Activated naive CD8-positive, alpha-beta T cell treated with anti-CD3 and anti-CD28 coated beads, Interleukin-2, amount 10 ng/mL, durations not matched to agents 7 days and 5 days (primary cell): ENCODE data around the gene IDUA. TPM values are rescaled to one million over a fixed set of nuclear protein-coding genes. Genes with fewer than 3 reads are reported as not detected.

Source experiments
- ATAC-seq: fragments of 150-1000 bp; cut with Tn5 transposase; one replicate; pipeline ENCODE4 v1.10.0; 2021; ENCODE audit warnings: low read depth, moderate library complexity
- POLR2A ChIA-PET: fragments of 350-600 bp; sonication (Branson Sonifier 250); formaldehyde crosslinking; loops from one replicate; lab custom pipeline; 2021; ENCODE audit warnings: antibody characterized with exemption; lab: Charles Lee
- DNase-seq: peaks from one replicate; pipeline ENCODE4 v3.0.0; 2021
- H3K27ac Mint-ChIP-seq: one replicate; pipeline ENCODE4 v1.8.0; 2022; ENCODE audit warnings: mild to moderate bottlenecking, mixed read lengths
- H3K27me3 Mint-ChIP-seq: one replicate; pipeline ENCODE4 v1.8.0; 2022; ENCODE audit warnings: mild to moderate bottlenecking, moderate library complexity, mixed read lengths
- H3K36me3 Mint-ChIP-seq: one replicate; pipeline ENCODE4 v1.8.0; 2021; ENCODE audit warnings: mild to moderate bottlenecking, mixed read lengths
- H3K4me1 Mint-ChIP-seq: one replicate; pipeline ENCODE4 v1.8.0; 2021; ENCODE audit warnings: mixed read lengths
- H3K4me3 Mint-ChIP-seq: one replicate; pipeline ENCODE4 v1.8.0; 2022; ENCODE audit warnings: mild to moderate bottlenecking, moderate library complexity, mixed read lengths
- H3K9me3 Mint-ChIP-seq: one replicate; pipeline ENCODE4 v1.8.0; 2021; ENCODE audit warnings: mixed read lengths
- total RNA-seq, 2 experiments: library from RNA; stranded (reverse); gene quantifications; one replicate each; pipeline ENCODE4 v1.2.3, GENCODE V29; 2021

The IDUA gene
- total RNA-seq, 2 experiments from 2014 or later = 37.5 to 38.7 TPM

DNA sequence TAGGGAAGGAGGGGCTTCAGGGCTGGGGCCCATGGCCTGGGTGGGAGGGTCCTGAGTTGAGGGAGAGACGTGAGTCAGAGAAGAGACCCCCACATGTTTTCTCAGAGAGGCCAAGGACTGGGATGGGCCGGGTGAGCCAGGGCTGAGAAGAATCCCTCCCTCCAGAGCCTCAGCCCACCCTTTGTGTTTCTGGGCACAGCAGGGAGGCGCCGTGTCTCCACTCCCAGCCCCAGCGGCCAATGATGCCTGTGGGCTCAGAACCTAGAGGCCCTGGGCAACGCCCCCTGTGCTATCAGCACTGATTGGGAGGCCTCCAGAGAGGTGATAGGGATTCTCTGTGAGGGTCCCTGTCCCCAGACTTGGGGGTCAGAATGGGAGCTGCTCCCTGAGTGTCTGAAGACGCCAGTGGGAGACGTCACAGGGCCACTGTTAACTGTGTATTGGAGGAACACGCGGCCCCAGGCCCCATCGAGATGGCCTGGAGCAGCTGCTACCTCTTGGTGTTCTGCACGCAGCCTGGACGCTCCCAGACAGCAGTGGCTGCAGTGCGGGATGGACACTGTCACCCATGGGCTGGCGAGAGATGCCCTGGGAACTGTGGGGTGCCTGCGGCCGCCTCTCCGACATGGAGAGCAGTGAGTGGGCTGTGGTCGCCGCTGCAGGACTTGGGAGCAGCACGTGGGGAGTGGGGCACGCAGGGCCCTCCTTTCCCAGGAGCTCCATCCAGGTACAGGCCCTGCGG lies 33.1 kb downstream of the IDUA start:
- H3K27ac Mint-ChIP-seq = no peak overlapping the region
- POLR2A ChIA-PET = no interaction called here
- no peak overlapping the region for H3K4me3 Mint-ChIP-seq

DNA sequence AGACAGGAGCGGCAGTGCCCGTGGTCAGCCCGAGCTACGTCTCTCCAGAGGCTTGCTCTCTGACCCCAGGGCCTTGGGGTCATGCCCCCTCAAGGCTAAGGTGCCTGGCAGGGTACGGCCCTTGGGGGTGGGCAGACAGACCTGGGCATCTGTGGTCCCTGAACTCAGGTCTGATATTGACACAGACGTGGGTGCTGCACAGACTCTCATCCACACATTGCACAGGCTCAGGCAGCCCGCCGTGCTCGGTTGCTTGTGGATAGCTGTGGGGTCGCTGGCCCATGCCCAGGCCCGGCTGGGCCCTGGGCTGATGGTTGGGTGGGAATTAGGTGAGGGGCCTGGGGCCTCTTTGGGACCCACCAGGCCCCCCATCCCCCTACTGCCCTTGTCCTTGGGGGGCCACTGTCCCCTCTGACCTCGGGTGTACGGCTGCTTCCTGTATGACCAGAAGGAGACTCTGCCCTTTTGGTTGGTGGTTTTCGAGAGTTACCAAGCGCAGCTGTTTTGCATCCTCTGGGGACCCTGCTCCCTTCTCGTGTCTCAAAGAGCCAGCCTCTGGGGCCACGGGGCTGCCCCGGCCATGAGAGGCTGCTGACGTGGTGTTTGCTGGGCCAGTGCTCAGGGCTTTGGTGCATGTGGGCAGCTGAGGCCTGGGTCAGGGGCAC lies 34.7 kb downstream of the IDUA start:
- no peak overlapping the region for H3K4me3 Mint-ChIP-seq
- peaks cover 2% of the 10 kb centered on the region for H3K4me1 Mint-ChIP-seq
- H3K27me3 Mint-ChIP-seq = no peaks in the 10 kb centered on the region
- no peaks in the 10 kb centered on the region for H3K9me3 Mint-ChIP-seq
- no peak for ATAC-seq
- peaks cover 4% of the 10 kb centered on the region for H3K36me3 Mint-ChIP-seq
- DNase-seq = no peak
- H3K27ac Mint-ChIP-seq = no peak overlapping the region
- POLR2A ChIA-PET = interaction anchor here (0.6 kb wide), 1 partner anchor 646 kb away, joined by 5 read pairs; no protein-coding TSS in a partner anchor

More for the DNA sequence above, 33.1 kb downstream of the IDUA start:
- ATAC-seq (no peak), DNase-seq (no peak)
- H3K36me3 Mint-ChIP-seq = no peaks in the 10 kb centered on the region
- H3K9me3 Mint-ChIP-seq = no peaks in the 10 kb centered on the region
- H3K4me1 Mint-ChIP-seq = no peaks in the 10 kb centered on the region
- H3K27me3 Mint-ChIP-seq = no peaks in the 10 kb centered on the region

DNA sequence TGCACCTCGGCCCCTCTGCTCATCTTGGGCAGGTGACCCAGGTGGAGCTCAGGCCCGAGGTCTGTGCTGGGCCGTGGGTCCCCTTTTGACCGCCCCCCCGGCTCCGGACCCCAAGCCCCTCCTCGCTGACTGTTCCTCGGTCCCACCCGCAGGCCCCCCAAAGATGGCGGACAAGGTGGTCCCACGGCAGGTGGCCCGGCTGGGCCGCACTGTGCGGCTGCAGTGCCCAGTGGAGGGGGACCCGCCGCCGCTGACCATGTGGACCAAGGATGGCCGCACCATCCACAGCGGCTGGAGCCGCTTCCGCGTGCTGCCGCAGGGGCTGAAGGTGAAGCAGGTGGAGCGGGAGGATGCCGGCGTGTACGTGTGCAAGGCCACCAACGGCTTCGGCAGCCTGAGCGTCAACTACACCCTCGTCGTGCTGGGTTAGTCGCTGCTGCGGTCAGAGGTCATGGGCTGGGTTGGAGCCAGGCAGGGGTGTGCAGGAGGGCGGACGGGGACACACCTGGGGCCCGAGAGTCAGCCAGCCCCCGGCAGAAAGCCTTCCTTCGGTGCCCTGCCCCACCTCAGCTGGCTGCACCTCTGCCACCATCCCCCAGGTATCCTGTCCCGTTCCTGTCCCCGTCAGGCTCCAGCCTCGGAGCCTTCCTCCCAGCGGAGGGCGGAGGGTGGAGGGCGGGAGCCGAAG lies 35.4 kb downstream of the IDUA start:
- ATAC-seq (no peak), DNase-seq (no peak)
- no peaks in the 10 kb centered on the region for H3K9me3 Mint-ChIP-seq
- POLR2A ChIA-PET = interaction anchor here (0.6 kb wide), 1 partner anchor 645 kb away, joined by 5 read pairs; no protein-coding TSS in a partner anchor
- H3K27me3 Mint-ChIP-seq = no peaks in the 10 kb centered on the region
- peaks cover 2% of the 10 kb centered on the region for H3K4me1 Mint-ChIP-seq
- H3K36me3 Mint-ChIP-seq = peaks cover 4% of the 10 kb centered on the region
- H3K27ac Mint-ChIP-seq = no peak overlapping the region
- no peak overlapping the region for H3K4me3 Mint-ChIP-seq

DNA sequence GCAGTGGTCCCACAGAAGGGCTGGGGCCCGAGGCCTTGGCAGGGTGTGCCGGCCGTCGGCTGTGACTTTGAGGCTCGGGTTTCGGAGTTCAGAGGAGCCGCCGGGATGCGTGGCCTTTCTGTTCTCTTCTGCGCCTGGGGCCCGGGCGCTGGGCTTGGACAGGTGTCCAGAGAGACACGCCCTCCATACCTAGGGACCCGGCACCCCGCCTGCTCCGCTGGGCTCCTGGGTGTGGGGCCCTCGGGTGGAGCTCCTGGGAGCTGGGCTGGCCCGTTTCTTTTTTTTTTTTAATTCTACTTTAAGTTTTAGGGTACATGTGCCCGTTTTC lies 35.9 kb downstream of the IDUA start:
- Mint-ChIP-seq H3K36me3 (peaks cover 4% of the 10 kb centered on the region), H3K27ac (no peak overlapping the region), H3K4me1 (peaks cover 2% of the 10 kb centered on the region), H3K27me3 (no peaks in the 10 kb centered on the region), H3K4me3 (no peak overlapping the region), H3K9me3 (no peaks in the 10 kb centered on the region)
- ATAC-seq (no peak), DNase-seq (no peak)
- POLR2A ChIA-PET = no interaction called here

DNA sequence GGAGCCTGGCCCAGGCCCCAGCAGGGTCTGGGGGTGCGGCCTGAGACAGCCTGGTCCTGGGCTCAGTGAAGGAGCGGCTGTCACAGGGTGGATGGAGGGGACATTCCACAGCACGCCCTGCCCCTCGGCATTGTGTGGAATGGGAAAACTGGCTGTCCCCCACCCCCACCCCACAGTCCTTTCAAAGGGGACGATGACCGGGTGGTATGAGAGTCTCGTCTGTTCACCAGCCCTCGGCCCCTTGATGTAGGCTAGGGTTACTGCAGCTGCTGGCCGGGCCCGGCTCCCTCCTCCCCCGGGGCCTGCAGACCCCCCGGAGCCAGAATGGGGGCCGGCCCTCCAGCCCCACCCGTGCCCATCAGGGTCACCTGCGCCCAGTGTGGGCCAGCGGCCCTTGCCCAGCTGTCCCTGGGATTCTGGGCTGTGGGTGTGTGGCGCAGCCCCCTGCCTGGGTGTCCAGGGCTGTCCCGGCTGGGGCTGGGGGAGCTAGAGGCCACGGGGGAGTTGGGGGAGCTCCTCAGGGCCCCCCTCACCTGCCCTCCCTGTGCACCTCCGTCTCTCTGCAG lies 36.3 kb downstream of the IDUA start:
- H3K36me3 Mint-ChIP-seq = peaks cover 4% of the 10 kb centered on the region
- no peak for ATAC-seq
- H3K27ac Mint-ChIP-seq = no peak overlapping the region
- H3K27me3 Mint-ChIP-seq = no peaks in the 10 kb centered on the region
- H3K4me3 Mint-ChIP-seq = no peak overlapping the region
- H3K9me3 Mint-ChIP-seq = no peaks in the 10 kb centered on the region
- H3K4me1 Mint-ChIP-seq = peaks cover 2% of the 10 kb centered on the region
- DNase-seq = no peak
- POLR2A ChIA-PET = no interaction called here

DNA sequence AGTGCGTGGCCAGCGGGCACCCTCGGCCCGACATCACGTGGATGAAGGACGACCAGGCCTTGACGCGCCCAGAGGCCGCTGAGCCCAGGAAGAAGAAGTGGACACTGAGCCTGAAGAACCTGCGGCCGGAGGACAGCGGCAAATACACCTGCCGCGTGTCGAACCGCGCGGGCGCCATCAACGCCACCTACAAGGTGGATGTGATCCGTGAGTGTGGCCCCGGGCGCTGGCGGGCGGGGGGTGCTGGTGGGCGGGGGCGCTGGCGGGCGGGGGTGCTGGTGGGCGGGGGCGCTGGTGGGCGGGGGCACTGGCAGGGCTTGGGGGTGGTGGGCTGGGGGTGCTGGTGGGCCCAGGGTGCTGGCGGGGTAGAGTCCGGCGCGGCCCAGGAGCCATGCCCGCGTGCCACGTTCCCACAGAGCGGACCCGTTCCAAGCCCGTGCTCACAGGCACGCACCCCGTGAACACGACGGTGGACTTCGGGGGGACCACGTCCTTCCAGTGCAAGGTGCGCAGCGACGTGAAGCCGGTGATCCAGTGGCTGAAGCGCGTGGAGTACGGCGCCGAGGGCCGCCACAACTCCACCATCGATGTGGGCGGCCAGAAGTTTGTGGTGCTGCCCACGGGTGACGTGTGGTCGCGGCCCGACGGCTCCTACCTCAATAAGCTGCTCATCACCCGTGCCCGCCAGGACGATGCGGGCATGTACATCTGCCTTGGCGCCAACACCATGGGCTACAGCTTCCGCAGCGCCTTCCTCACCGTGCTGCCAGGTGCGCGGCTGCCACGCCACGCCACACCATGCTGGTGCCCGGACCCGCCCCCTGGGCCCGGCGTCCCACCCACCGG lies 37.3 kb downstream of the IDUA start:
- ATAC-seq = no peak
- no peaks in the 10 kb centered on the region for H3K9me3 Mint-ChIP-seq
- H3K36me3 Mint-ChIP-seq = peaks cover 4% of the 10 kb centered on the region
- H3K4me3 Mint-ChIP-seq = no peak overlapping the region
- H3K27ac Mint-ChIP-seq = no peak overlapping the region
- POLR2A ChIA-PET = no interaction called here
- H3K4me1 Mint-ChIP-seq = peaks cover 2% of the 10 kb centered on the region
- DNase-seq = no peak
- H3K27me3 Mint-ChIP-seq = no peaks in the 10 kb centered on the region

DNA sequence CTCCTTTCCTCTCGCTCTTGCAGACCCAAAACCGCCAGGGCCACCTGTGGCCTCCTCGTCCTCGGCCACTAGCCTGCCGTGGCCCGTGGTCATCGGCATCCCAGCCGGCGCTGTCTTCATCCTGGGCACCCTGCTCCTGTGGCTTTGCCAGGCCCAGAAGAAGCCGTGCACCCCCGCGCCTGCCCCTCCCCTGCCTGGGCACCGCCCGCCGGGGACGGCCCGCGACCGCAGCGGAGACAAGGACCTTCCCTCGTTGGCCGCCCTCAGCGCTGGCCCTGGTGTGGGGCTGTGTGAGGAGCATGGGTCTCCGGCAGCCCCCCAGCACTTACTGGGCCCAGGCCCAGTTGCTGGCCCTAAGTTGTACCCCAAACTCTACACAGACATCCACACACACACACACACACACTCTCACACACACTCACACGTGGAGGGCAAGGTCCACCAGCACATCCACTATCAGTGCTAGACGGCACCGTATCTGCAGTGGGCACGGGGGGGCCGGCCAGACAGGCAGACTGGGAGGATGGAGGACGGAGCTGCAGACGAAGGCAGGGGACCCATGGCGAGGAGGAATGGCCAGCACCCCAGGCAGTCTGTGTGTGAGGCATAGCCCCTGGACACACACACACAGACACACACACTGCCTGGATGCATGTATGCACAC lies 38.2 kb downstream of the IDUA start:
- DNase-seq (no peak), ATAC-seq (no peak)
- peak overlapping the region; percentile 52 for H3K27ac Mint-ChIP-seq

DNA sequence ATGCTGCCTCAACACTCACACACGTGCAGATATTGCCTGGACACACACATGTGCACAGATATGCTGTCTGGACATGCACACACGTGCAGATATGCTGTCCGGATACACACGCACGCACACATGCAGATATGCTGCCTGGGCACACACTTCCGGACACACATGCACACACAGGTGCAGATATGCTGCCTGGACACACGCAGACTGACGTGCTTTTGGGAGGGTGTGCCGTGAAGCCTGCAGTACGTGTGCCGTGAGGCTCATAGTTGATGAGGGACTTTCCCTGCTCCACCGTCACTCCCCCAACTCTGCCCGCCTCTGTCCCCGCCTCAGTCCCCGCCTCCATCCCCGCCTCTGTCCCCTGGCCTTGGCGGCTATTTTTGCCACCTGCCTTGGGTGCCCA lies 39.3 kb downstream of the IDUA start:
- Mint-ChIP-seq H3K27me3 (no peaks in the 10 kb centered on the region), H3K9me3 (no peaks in the 10 kb centered on the region), H3K4me1 (peaks cover 2% of the 10 kb centered on the region), H3K27ac (no peak overlapping the region), H3K4me3 (no peak overlapping the region), H3K36me3 (peaks cover 4% of the 10 kb centered on the region)
- POLR2A ChIA-PET = no interaction called here
- peak; percentile 53 for ATAC-seq
- DNase-seq = no peak

More for the DNA sequence above, 38.2 kb downstream of the IDUA start:
- Mint-ChIP-seq H3K36me3 (peaks cover 4% of the 10 kb centered on the region), H3K4me1 (peaks cover 2% of the 10 kb centered on the region), H3K27me3 (no peaks in the 10 kb centered on the region), H3K9me3 (no peaks in the 10 kb centered on the region), H3K4me3 (no peak overlapping the region)
- POLR2A ChIA-PET = no interaction called here

DNA sequence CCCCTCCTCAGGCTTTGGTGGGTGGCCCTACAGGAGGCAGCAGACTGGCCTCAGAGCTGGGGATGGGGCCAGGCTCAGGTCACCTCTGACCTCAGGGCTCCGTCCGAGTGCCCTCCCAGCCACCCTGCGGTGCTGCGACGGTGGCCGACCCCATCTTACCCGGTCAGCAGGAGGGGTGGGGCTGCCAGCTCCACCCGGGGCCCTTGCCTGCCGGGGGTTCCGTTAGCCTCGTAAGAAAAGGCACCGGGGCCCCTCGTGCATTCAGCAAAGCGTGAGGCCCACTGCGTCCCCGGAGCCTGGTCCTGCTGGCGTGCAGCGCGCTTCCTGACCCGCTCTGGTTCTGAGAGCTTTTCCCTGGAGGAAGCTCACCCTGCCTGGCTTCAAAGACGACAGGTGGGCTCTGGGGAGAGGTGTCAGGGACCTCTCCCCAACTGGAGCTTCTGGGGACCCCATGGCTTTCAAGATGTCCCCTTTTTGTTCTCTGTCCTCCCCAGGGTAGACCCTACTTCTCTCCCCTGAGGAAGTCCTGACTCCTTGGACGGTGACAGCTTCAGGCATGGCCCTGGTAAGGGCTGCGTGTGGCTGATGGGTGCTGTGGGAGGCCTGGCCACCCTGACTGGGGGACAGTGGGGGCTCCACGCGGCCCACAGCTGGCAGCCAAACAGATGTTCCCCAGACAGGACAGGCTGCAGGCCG lies 40.5 kb downstream of the IDUA start:
- H3K9me3 Mint-ChIP-seq = no peaks in the 10 kb centered on the region
- POLR2A ChIA-PET = no interaction called here
- DNase-seq = no peak
- peaks cover 2% of the 10 kb centered on the region for H3K4me1 Mint-ChIP-seq
- no peaks in the 10 kb centered on the region for H3K27me3 Mint-ChIP-seq
- no peak overlapping the region for H3K27ac Mint-ChIP-seq
- H3K4me3 Mint-ChIP-seq = no peak overlapping the region
- ATAC-seq = no peak
- peaks cover 4% of the 10 kb centered on the region for H3K36me3 Mint-ChIP-seq

DNA sequence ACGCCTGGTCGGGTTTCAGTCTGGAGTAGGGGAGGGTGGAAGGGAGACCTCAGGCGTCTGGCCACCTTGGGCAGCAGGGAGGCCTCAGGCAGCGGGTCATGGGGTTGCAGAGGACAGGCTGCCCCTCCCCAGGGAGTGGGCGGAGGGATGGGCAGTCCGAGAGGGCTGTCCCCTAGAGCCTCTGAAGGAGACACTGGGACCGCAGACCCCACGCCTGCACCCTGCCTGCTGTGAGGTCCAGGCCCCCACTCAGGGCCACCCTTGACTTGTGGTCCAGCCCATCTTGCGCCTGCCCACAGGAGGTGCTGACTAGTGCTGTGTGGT lies 41.0 kb downstream of the IDUA start:
- ATAC-seq (no peak), DNase-seq (no peak)
- Mint-ChIP-seq H3K36me3 (peaks cover 4% of the 10 kb centered on the region), H3K4me3 (no peak overlapping the region), H3K27ac (no peak overlapping the region), H3K9me3 (no peaks in the 10 kb centered on the region), H3K27me3 (no peaks in the 10 kb centered on the region), H3K4me1 (peaks cover 2% of the 10 kb centered on the region)
- POLR2A ChIA-PET = no interaction called here

DNA sequence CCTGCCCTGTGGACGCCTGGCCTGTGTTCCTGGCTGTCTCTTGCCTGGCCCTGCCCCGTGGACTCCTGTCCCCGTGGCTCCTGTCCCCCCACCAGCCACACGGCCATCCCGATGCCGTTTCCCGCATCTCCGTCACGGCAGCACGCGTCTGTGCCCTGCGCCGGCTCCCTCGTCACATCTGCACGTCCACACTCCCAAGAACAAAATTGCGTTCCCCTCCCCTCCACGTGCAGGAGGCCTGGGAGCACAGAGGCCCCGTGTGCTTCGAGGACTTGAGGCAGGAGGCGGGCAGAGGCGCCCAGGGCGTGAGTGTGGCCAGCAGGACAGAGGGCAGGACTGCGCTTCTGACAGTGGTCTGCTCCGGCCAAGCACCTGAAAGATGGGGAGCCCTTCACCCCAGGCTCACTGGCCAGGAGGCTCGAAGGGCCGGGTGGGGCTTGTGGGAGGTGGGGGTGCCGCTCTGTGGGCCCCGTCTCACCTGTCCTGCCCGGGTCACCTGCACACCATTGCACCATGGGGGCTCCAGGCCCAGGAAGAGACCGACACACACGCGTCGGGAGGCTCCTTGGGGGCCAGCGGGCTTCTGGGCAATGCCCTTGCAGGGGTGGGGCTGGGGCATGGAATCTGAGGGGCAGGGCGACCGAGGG lies 41.9 kb downstream of the IDUA start:
- no peak for DNase-seq
- Mint-ChIP-seq H3K4me3 (no peak overlapping the region), H3K27me3 (no peaks in the 10 kb centered on the region), H3K27ac (no peak overlapping the region), H3K36me3 (peaks cover 4% of the 10 kb centered on the region), H3K4me1 (peaks cover 2% of the 10 kb centered on the region), H3K9me3 (no peaks in the 10 kb centered on the region)
- POLR2A ChIA-PET = no interaction called here
- no peak for ATAC-seq

DNA sequence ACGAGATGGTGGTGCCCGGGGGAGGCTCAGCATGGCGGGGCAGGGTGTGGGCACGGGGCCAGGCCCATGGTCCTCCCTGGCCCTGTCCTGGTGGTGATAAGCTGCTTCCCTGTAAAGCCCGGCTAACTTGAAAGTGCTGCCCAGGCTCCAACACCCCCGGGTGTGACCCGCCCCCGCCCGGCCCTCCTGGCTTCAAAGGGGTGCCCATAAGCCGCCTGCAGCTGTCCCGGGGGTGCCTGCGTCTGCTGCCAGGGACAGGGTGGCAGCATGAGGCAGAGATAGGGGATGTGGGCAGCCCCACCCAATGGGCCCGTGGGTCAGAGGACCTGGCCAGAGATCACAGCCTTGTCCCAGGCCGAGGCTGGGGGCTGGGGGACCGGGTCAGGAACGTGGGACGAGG lies 42.7 kb downstream of the IDUA start:
- POLR2A ChIA-PET = no interaction called here
- Mint-ChIP-seq H3K9me3 (no peaks in the 10 kb centered on the region), H3K4me1 (peaks cover 2% of the 10 kb centered on the region), H3K27me3 (no peaks in the 10 kb centered on the region), H3K27ac (no peak overlapping the region), H3K4me3 (no peak overlapping the region), H3K36me3 (peaks cover 4% of the 10 kb centered on the region)
- DNase-seq = no peak
- ATAC-seq = no peak
